Measurements from ENCODE around the gene KLHL22.

The KLHL22 gene

GRCh38 chr22:20430101-20430719 lies 65.4 kb downstream of the KLHL22 start:
- no peak for DNase-seq
- Histone ChIP-seq H3K4me1 (ENCODE audit: low read length) (no peaks in the 10 kb centered on the region), H3K27ac (ENCODE audit: low read length) (no peak overlapping the region), H3K9me3 (replicated peaks; ENCODE audit: insufficient read depth, low read length) (no peaks in the 10 kb centered on the region), H3K9me2 (replicated peaks; ENCODE audit: insufficient read depth, low read length) (no peaks in the 10 kb centered on the region), H4K20me1 (ENCODE audit: insufficient read depth, low read length) (no peaks in the 10 kb centered on the region), H3K9ac (ENCODE audit: low read length) (no peak overlapping the region), H3K4me3 (ENCODE audit: low read length) (no peak overlapping the region), H3K36me3 (replicated peaks; ENCODE audit: insufficient read depth, low read length) (no peaks in the 10 kb centered on the region), H3K79me2 (ENCODE audit: low read length) (no peaks in the 10 kb centered on the region), H2AFZ (ENCODE audit: low read length) (no peak overlapping the region), H3K27me3 (replicated peaks; ENCODE audit: insufficient read depth, low read length) (peaks cover 44% of the 10 kb centered on the region), H3K4me2 (ENCODE audit: low read depth, low read length) (no peak overlapping the region), H3F3A (ENCODE audit: insufficient read depth, low read length) (no peaks in the 10 kb centered on the region)
- TF ChIP-seq CTCF (IDR thresholded peaks at IDR 0.05; ENCODE audit: low read length) (no peak), EZH2phosphoT487 (IDR thresholded peaks at IDR 0.05; ENCODE audit: low read length) (no peak), EZH2 (optimal IDR thresholded peaks at IDR 0.05; ENCODE audit: low read depth, low read length) (no peak)

- Histone ChIP-seq H3K4me1 (ENCODE audit: low read length) (no peaks in the 10 kb centered on the region), H3K4me3 (ENCODE audit: low read length) (peak overlapping the region; percentile 57), H3K27me3 (replicated peaks; ENCODE audit: insufficient read depth, low read length) (peaks cover 42% of the 10 kb centered on the region), H3K79me2 (ENCODE audit: low read length) (no peaks in the 10 kb centered on the region), H4K20me1 (ENCODE audit: insufficient read depth, low read length) (no peaks in the 10 kb centered on the region), H3K9me3 (replicated peaks; ENCODE audit: insufficient read depth, low read length) (no peaks in the 10 kb centered on the region), H3K36me3 (replicated peaks; ENCODE audit: insufficient read depth, low read length) (no peaks in the 10 kb centered on the region), H3F3A (ENCODE audit: insufficient read depth, low read length) (no peaks in the 10 kb centered on the region), H3K27ac (ENCODE audit: low read length) (no peak overlapping the region), H2AFZ (ENCODE audit: low read length) (peak overlapping the region; percentile 78), H3K4me2 (ENCODE audit: low read depth, low read length) (peak overlapping the region; percentile 92), H3K9me2 (replicated peaks; ENCODE audit: insufficient read depth, low read length) (no peaks in the 10 kb centered on the region), H3K9ac (ENCODE audit: low read length) (no peak overlapping the region)
- TF ChIP-seq EZH2phosphoT487 (IDR thresholded peaks at IDR 0.05; ENCODE audit: low read length), result no peak
- TF ChIP-seq CTCF (IDR thresholded peaks at IDR 0.05; ENCODE audit: low read length), result no peak
- no peak for TF ChIP-seq EZH2 (optimal IDR thresholded peaks at IDR 0.05; ENCODE audit: low read depth, low read length)
- peak; percentile 74 for DNase-seq
Measured at GRCh38 chr22:20429254-20430100, 66.1 kb downstream of the KLHL22 start.

GRCh38 chr22:20428496-20429253 lies 66.9 kb downstream of the KLHL22 start:
- TF ChIP-seq EZH2phosphoT487 (IDR thresholded peaks at IDR 0.05; ENCODE audit: low read length), result no peak
- no peak for TF ChIP-seq EZH2 (optimal IDR thresholded peaks at IDR 0.05; ENCODE audit: low read depth, low read length)
- no peak for TF ChIP-seq CTCF (IDR thresholded peaks at IDR 0.05; ENCODE audit: low read length)
- H3K27ac ChIP-seq (ENCODE audit: low read length), result no peak overlapping the region
- H3K9me3 ChIP-seq (replicated peaks; ENCODE audit: insufficient read depth, low read length), result no peaks in the 10 kb centered on the region
- H3K4me2 ChIP-seq (ENCODE audit: low read depth, low read length), result peak overlapping the region; percentile 92
- H2AFZ ChIP-seq (ENCODE audit: low read length), result peak overlapping the region; percentile 78
- no peaks in the 10 kb centered on the region for H3K36me3 ChIP-seq (replicated peaks; ENCODE audit: insufficient read depth, low read length)
- H3K27me3 ChIP-seq (replicated peaks; ENCODE audit: insufficient read depth, low read length), result peaks cover 47% of the 10 kb centered on the region
- no peak for DNase-seq
- no peaks in the 10 kb centered on the region for H4K20me1 ChIP-seq (ENCODE audit: insufficient read depth, low read length)
- H3K9me2 ChIP-seq (replicated peaks; ENCODE audit: insufficient read depth, low read length), result no peaks in the 10 kb centered on the region
- no peak overlapping the region for H3K9ac ChIP-seq (ENCODE audit: low read length)
- H3F3A ChIP-seq (ENCODE audit: insufficient read depth, low read length), result no peaks in the 10 kb centered on the region
- peak overlapping the region; percentile 57 for H3K4me3 ChIP-seq (ENCODE audit: low read length)
- no peaks in the 10 kb centered on the region for H3K4me1 ChIP-seq (ENCODE audit: low read length)
- no peaks in the 10 kb centered on the region for H3K79me2 ChIP-seq (ENCODE audit: low read length)
